ENCODE data around the gene ATP13A1.
"Not testable (repeated sequence)": the region's sequence is repeated elsewhere in the genome, so short reads cannot be mapped to it uniquely, and the experiment has no call there.

Gene ATP13A1

GRCh38 chr19:19677579-19677978, 14.1 kb upstream of the ATP13A1 start:
- H3K4me3 ChIP-seq (ENCODE audit: low read length), result no peak overlapping the region
- TF ChIP-seq ZNF274 (IDR thresholded peaks at IDR 0.05; ENCODE audit: low read depth, low read length), result no peak

- no peak for TF ChIP-seq ZNF274 (IDR thresholded peaks at IDR 0.05; ENCODE audit: low read depth, low read length)
- no peak overlapping the region for H3K4me3 ChIP-seq (ENCODE audit: low read length)
These were observed 10.8 kb upstream of the ATP13A1 start for GRCh38 chr19:19674315-19674714.

GRCh38 chr19:19672816-19673215, 9.3 kb upstream of the ATP13A1 start:
- no peak for TF ChIP-seq ZNF274 (IDR thresholded peaks at IDR 0.05; ENCODE audit: low read depth, low read length)
- no peak overlapping the region for H3K4me3 ChIP-seq (ENCODE audit: low read length)

GRCh38 chr19:19670070-19670551, 6.6 kb upstream of the ATP13A1 start:
- TF ChIP-seq ZNF274 (IDR thresholded peaks at IDR 0.05; ENCODE audit: low read depth, low read length), result no peak
- peak overlapping the region; percentile 99; the same call in 1 of the 2 replicates for H3K4me3 ChIP-seq (ENCODE audit: low read length)

- H3K4me3 ChIP-seq (ENCODE audit: low read length), result peak within 1 kb of the TSS; percentile 99
- no peak for TF ChIP-seq ZNF274 (IDR thresholded peaks at IDR 0.05; ENCODE audit: low read depth, low read length)
These were observed 4.9 kb upstream of the ATP13A1 start, which contains the start of gene ZNF101 for GRCh38 chr19:19668230-19669012. ZNF101 (plus strand) TSS chr19:19668839; CDS start chr19:19668964, 125 bp downstream.

- H3K4me3 ChIP-seq (ENCODE audit: low read length), result not testable (repeated sequence)
These were observed 2.0 kb upstream of the ATP13A1 start for GRCh38 chr19:19665420-19665948.

- no peak for TF ChIP-seq ZNF274 (IDR thresholded peaks at IDR 0.05; ENCODE audit: low read depth, low read length)
- peak overlapping the region; percentile 92 for H3K4me3 ChIP-seq (ENCODE audit: low read length)
These were observed 613 bp downstream of the ATP13A1 start for GRCh38 chr19:19662871-19663255.

- peak overlapping the region; percentile 92 for H3K4me3 ChIP-seq (ENCODE audit: low read length)
- no peak for TF ChIP-seq ZNF274 (IDR thresholded peaks at IDR 0.05; ENCODE audit: low read depth, low read length)
These were observed 1.1 kb downstream of the ATP13A1 start for GRCh38 chr19:19662344-19662743.

GRCh38 chr19:19661675-19662251, 1.7 kb downstream of the ATP13A1 start:
- TF ChIP-seq ZNF274 (IDR thresholded peaks at IDR 0.05; ENCODE audit: low read depth, low read length), result no peak
- peak overlapping the region; percentile 92; the same call in 1 of the 2 replicates for H3K4me3 ChIP-seq (ENCODE audit: low read length)

GRCh38 chr19:19661141-19661674, 2.3 kb downstream of the ATP13A1 start:
- peak overlapping the region; percentile 92; the same call in 1 of the 2 replicates for H3K4me3 ChIP-seq (ENCODE audit: low read length)
- TF ChIP-seq ZNF274 (IDR thresholded peaks at IDR 0.05; ENCODE audit: low read depth, low read length), result no peak

- H3K4me3 ChIP-seq (ENCODE audit: low read length), result no peak overlapping the region
- TF ChIP-seq ZNF274 (IDR thresholded peaks at IDR 0.05; ENCODE audit: low read depth, low read length), result no peak
These were observed 3.7 kb downstream of the ATP13A1 start for GRCh38 chr19:19659646-19660245.

GRCh38 chr19:19657397-19657783, 6.1 kb downstream of the ATP13A1 start:
- TF ChIP-seq ZNF274 (IDR thresholded peaks at IDR 0.05; ENCODE audit: low read depth, low read length), result no peak
- H3K4me3 ChIP-seq (ENCODE audit: low read length), result no peak overlapping the region

- TF ChIP-seq ZNF274 (IDR thresholded peaks at IDR 0.05; ENCODE audit: low read depth, low read length), result no peak
- no peak overlapping the region for H3K4me3 ChIP-seq (ENCODE audit: low read length)
These were observed 6.8 kb downstream of the ATP13A1 start for GRCh38 chr19:19656451-19657396.
